Measurements from ENCODE around the gene ZNF277.

Gene ZNF277, protein sequence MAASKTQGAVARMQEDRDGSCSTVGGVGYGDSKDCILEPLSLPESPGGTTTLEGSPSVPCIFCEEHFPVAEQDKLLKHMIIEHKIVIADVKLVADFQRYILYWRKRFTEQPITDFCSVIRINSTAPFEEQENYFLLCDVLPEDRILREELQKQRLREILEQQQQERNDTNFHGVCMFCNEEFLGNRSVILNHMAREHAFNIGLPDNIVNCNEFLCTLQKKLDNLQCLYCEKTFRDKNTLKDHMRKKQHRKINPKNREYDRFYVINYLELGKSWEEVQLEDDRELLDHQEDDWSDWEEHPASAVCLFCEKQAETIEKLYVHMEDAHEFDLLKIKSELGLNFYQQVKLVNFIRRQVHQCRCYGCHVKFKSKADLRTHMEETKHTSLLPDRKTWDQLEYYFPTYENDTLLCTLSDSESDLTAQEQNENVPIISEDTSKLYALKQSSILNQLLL

DNA sequence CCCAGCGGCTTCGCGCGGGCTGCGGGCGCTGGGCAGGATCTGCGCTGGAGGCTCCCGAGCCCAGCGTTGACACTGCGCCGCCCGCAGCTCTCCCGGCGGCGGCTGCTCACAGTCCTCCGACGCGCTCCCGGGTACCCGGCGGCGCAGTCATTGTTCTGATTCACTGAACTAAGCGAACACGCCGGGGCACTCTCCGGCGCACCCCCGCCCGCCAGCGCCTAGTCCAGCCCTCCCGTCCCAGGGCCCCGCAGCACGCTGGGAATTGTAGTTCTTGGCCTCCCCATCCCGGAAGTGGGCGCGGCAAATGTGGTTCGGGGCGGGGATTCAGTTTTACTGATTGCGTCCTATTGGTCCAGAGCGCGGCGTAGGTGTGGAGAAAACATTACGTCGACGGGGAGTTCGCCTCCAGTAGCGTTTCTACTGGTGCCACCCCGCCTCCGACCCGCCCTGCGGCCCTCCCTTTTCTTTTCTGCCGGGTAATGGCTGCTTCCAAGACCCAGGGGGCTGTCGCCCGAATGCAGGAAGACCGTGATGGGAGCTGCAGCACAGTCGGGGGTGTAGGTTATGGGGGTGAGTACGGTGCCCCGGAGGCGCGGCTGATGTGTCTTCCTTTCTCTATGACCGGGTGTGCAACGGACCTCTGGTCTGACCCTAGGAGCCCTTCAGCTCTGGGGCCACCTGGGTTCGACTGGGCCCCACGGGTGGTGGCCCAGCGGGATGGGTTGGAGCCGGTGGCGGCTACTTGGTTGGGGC, at the start of gene ZNF277, which contains the start of gene DOCK4:
TSS of gene ZNF277 (plus strand) at position 458 of the 753 bp plus-strand sequence. CDS start at position 480, 22 bp downstream.
TSS of gene DOCK4 (minus strand) at position 162 of the 753 bp plus-strand sequence. CDS start 261 bp downstream, outside the sequence.
- peak; percentile 99 for DNase-seq (ENCODE audit: low read depth in 2 of 2)

DNA sequence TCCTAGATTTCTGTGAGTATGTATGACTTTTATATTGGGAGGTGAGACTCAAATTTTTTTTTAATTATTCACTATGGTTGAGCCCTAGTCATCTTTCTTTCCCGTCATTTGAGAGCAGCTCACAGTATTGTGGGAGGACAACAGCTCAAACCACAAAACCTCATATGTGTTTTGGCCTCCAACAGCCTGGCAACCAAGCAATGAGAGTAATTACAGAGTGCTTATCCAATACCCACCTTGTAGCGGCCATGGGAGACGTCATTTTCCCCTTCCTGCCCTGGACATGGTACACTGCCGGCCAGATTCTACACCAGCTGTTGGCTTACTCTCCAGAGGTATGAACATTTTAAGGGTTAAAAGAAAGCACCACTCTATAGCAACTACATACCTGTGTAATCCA, 49.4 kb upstream of the ZNF277 start:
- no peak for DNase-seq (ENCODE audit: low read depth in 2 of 2)

DNA sequence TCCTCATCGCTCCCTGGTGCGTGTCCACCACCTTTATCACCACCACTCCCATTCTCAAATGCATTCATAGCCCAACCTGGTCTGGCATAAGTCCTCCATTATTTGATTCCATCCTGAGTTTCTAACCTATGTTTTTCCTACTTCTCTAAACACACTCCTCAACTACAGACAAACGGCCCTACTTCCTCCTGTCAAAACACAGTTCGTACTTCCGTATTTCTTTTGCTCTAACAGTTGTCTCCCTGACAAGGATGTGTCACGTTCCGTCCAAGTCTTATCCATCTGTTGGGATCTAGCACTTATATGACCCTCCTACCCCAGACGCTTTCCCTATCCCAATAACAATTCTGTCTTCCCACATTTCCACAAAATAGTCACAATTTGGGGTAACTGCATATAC, 47.1 kb upstream of the ZNF277 start:
- no peak for DNase-seq (ENCODE audit: low read depth in 2 of 2)

DNA sequence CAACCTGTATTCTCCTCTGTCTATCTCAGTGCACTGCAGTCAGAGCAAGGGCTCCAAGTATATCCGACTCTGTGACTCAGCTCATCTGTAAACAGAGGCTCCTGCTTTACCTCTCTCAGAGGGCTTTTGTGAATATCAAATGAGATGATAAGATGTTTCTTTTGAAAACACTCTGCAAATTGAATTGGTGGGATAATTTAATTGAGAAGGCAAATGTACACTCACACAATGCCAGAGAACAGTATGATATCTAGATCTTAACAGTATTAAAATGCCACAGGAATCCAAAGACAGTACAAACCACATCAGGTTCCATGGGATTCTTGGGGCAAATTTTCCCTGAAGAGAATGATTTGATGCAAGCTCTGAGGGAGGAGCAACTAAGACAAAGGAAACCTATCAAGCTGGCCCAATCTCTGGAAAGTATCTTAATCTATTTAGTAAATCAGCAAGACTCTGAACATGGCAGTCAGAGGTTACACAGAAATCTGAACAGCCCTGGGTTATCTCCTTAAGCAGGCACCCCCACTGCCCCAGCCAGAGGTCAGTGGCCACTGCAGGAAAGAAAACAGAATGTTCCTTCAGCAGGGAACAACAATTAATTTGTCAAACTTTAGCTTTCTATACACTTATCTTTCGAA, 46.2 kb upstream of the ZNF277 start:
- DNase-seq (ENCODE audit: low read depth in 2 of 2), result no peak

DNA sequence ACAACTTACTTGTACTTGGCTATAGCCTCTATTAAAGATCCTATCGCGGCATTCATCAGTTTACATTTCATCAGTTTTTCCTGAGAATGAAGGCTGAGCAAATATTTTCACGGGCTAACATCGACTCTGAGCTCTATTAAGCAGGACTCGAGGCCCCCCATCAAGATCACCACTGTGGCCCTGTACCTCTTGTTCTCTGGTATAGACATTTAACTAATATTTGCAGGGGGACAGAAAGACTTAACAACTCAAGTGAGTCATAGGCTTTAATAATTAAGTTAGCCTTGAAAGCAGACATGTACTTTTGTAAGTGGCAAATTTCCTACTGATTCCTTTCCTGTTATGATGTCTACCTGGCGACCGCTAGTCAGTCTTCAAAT, 45.7 kb upstream of the ZNF277 start:
- no peak for DNase-seq (ENCODE audit: low read depth in 2 of 2)

DNA sequence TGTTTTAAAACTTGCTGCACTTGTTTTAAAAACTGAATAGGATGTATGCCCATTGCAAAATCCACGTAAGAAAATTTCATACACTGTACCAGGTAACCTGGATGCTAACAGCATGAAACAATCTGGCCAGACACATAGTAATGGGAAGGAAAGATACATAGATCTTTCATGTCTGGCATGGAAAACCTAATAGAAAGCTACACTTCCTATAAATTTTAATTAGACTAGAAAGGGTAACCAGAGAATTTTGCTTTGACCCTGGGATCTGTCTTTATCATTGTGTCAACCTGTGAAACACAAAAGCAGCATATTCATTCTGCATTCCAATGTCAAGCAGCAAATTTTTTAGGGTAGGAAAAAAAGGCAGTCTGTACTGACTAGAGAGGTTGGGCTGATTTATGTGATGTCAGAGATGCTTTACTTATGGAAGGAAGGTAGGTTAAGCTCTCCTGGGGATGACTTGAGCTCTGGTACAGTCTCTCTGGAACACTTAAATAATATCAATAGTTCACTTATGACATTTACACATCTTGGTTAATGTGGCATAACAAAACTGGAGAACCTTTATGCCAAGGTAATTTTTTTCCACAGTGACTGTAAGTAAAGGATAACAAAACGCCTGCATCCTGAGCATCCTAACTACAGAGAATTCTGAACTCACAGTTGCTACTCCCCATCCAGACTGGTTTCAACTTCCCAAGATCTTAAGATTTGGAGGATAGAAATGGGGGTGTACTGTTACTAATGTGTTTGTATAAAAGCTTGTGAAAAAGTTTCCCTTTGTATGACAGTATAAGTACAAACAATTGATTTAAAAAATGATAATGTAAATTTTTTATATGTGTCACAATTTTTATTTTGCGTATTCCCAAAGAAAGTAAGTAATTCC, 45.0 kb upstream of the ZNF277 start:
- no peak for DNase-seq (ENCODE audit: low read depth in 2 of 2)

DNA sequence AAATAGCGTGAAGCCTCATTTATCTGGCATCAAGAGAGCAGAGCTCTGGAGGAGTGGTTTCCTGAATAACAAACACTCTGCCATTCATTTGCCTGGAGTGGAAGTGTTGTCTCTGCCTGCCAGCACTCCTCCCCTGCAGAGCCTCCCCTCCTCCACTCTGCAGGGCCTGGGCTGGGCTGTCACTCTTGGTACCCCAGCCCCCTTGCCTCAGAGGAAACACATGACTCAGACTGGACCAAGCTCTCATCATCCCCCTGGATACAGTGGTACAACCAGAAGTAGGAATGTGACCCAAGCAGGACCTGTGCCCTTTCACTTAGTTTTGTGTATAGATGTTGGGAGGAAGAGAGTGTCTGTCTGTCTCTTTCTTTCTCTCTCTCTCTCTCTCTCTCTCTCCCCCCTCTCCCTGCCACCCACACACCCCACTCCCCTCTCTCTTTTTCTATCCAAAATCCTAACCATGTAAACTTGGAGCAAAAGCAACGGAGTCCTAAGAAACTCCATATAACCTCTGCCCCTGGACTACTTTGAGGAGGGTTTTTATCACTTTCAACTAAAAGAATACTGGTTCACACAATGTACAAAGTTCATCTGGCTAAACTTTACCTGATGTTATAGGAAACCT, 44.2 kb upstream of the ZNF277 start:
- DNase-seq (ENCODE audit: low read depth in 2 of 2), result no peak

DNA sequence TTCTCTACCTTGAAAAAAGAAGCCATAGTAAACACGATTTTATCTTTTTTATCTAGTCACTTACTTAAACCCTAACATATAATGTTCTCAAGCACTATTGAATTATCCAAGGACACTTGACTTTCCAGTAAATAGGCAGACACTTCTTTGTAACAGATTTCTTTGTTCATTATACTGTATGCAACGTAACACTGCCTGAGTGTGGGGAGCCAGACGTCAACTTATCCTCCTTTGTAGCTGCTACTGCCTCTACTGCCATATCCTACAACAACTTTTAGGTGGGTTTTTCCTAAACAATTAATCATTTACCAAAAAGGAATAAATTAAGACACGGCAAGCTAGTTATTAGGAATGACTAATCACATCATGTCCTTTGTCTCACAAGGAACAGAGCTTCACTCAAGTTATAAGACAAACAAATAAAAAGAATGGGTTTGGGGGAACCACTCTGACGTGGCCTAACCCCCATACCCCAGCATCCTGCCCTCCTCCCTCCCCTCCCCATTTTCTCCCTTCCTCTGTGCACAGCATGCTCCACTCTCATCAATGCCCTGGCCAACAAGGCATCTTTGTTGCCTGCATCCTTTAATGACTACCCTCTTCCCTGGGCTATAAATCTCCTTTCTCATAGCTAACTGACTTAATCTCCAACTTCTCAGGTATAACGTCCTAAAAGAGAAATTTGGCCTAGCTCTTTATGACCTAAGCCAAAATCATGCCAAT, 43.5 kb upstream of the ZNF277 start:
- no peak for DNase-seq (ENCODE audit: low read depth in 2 of 2)

DNA sequence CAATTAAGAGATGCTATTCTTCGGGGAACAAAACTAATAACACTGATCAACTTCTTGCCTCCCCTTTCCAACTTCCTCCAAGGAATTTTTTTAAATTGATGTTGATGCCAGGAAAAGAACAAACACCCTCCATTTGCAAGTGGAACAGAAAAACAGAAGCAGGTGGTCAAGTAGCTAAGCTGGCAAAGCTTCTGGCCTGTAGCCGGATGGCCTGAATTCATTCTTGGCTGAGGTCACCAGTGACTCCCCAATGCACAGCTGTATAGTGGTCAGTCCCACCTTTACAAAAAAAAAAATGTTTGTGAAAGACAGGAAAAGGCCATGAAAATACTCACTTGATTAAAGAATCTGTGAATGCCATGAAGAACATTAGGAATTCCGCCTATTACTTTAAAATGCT, 39.3 kb upstream of the ZNF277 start:
- no peak for DNase-seq (ENCODE audit: low read depth in 2 of 2)

DNA sequence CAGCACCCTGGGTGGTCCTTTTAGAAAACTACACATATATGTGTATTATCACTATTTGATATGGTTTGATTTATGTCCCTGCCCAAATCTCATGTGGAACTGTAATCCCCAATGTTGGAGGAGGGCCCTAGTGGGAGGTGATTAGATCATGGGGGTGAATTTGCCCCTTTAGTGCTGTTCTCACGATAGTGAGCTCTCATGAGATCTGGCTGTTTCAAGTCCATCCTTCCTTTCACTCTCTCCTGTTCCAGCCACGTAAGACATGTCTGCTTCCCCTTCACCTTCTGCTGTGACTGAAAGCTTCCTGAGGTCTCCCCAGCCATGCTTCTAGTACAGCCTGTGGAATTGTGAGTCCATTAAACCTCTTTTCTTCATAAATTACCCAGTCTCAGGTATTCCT, 37.6 kb upstream of the ZNF277 start:
- no peak for DNase-seq (ENCODE audit: low read depth in 2 of 2)

DNA sequence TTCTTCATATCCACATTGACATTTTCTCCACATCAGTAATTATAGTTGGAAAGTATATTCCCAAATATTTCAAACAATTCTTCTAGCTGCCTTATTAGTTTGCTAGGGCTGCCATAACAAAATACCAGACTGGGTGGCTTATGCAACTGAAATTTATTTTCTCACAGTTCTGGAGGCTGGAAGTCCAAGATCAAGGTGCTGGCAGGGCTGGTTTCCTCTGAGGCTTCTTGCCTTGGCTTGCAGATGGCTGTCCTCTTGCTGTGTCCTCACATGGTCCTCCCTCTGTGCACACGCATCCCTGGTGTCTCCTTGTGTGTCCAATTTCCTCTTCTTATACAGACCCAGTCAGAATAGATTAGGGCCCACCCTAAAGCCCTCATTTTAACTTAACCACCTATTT, 34.8 kb upstream of the ZNF277 start:
- no peak for DNase-seq (ENCODE audit: low read depth in 2 of 2)

DNA sequence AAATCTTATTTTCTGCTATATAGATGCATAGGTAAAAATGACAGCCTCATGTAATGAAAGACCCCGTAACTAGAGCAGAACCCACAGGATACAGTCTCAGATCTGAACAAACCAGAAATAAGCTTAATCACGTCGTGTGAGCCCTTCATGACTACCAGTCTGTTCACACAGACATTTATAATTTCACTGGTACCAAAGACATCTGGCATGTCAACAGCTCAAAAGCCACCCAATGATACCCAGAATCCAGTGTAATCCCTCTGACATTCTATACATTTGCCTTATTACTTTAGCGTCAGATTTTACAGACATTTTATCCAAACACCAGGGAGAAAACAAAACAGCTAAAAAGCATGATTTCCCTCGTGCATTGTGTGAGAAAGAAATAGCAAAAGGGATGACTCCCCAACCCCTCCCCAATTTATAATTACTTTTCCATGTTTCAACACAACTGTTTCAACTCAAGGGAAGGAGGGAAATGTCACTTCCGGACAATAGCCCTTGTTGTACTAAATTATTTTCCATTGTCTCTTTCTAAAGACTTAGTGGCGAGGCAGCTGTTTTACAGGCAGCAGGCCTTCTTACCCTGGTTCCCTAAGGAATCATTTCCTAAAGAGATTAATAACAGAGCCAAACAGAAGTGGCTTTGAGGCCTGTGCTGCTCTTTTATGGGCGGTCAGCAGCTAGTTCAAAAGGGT, 33.5 kb upstream of the ZNF277 start:
- DNase-seq (ENCODE audit: low read depth in 2 of 2), result no peak

DNA sequence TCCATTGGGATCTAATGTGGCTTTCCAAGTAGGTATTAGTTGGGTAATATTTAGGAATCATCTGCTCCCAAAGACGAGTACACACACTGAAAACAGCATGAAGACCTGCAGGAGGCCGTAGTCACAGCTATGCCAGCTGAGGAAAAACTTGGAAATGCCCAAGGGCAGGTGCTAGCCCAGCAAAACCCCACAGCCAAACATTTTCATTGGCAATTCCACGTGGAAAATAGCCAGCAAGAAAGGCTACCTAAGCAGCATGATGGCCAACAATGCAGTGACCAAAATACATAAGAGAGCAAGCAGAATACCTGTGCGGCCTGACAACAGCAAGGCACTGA, 33.0 kb upstream of the ZNF277 start:
- DNase-seq (ENCODE audit: low read depth in 2 of 2), result no peak

DNA sequence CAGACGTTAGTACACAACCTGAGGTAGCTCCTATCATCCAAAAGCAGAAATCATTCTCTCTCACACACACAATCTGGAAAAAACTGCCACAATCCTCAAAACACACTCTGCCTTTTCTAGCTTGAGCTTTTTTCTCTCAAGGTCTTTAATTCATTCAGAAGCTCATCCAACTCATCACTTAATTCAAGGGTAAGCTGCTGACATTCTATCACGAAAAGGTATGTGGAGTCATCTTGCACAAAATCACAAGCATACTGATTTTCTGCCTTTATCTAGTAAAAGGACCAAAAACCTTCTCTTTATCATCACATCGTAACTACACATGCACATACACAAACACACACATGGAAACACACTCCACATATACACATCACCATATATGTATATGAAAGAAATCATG, 32.3 kb upstream of the ZNF277 start:
- no peak for DNase-seq (ENCODE audit: low read depth in 2 of 2)

DNA sequence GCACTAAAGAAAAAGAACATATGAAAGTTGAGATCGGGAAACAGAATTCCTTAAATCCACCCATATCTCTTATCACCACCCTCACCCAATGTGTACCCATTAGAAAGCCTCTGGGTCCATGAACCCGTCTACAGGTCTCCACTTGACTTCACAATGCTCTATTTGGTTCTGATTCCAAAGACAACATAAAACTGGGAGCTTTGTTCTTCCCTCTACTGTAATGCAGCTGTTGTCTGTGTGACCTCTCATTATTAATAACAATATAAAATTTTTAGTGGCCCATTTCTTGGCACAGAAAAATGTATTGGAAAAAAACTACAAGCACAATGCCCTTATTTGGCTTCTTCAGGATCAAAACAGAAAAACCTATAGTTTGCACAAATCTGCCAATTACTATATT, 30.3 kb upstream of the ZNF277 start:
- DNase-seq (ENCODE audit: low read depth in 2 of 2), result no peak

DNA sequence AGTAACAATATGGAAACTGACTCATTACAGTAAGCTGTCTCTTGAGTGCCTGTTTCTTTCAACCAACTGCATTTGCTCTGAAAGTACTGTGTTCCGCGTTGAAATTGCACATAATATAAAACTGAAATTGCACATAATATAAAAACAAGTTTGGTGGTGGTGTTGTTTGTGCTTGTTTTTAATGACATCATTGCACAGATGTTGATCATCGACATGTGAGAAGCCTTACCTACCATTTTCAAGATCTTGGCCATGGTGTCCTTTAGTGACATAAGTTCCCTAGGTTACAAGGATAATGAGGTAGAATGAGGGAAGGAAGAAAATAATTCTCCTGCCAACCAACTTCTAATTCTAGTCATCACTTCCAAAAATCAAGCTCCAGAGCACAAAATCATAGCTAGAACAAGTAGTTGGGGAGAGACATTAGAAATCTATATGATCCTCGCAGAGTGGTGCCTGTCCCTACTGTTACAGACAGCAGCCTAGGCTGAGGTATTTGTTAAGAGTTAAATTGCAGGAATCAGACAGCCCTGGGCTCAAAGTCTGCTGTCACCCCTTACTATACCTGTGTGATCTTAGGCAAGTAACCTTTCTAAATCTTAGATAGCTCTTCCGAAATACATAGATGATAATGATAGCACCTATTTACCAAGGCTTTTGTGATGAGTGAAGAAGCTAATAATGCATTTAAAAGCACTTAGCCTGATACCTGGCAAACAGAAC, 29.6 kb upstream of the ZNF277 start:
- no peak for DNase-seq (ENCODE audit: low read depth in 2 of 2)

DNA sequence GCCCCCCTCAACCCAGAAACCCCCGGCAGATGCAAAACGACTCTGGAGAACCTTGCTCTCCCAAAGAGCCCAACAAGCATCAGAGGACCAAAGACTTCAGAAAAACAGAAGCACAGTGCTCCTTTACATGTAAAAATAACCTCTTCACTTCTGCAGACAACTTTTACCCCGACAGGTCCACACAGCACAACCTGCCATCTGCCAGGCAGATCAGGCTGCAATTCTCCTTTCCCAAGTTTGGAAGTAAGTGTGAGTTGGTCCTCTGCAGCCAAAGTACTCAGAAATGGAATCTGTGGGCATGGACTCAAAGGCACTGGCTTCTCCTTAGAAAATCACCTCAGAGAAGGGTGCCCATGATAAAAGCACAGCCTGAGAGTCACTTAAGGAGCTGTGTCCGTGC, 26.3 kb upstream of the ZNF277 start:
- no peak for DNase-seq (ENCODE audit: low read depth in 2 of 2)

DNA sequence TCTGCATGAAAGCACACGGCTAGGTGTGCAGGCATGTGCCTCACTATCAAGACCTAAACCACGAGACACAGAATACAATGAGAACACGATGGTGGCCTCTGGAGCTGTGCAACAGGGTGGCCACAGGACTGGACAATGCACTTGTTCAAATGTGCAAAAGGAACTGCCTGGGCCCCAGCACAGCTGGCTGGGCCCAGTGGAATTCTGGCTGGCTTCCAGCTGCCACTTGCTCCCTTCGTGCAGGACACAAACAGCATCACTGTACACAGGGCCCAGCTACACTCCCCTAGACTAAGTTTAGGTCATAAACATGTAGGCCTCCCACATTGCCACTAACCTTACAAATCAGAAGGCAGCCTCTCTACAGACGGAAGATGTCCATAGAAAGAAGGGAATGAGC, 23.7 kb upstream of the ZNF277 start:
- no peak for DNase-seq (ENCODE audit: low read depth in 2 of 2)

DNA sequence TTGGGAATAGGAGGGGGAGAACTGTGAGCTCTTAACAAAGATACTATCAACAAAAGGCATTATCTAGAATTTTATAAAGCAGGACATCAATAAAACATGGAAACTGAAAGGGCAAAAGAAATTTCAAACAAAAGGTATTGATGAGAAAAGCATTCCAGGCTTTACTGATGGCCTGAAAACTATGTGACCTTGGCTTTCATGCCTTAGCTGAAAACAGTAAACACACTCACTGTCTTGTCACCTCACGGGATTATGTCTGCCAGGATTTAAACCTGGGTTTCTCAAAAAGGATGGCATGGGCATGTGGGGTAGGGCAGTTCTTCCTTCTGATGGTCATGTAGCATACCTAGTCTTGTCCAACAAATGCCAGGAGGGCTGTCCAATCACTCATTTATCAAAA, 23.2 kb upstream of the ZNF277 start:
- no peak for DNase-seq (ENCODE audit: low read depth in 2 of 2)

All from activated CD8-positive, alpha-beta memory T cell treated with anti-CD3 and anti-CD28 coated beads for 4 hours (primary cell).